HepG2 (cell line): ENCODE measurements around the gene TLK1. TPM values are rescaled to one million over a fixed set of nuclear protein-coding genes. Genes with fewer than 3 reads are reported as not detected.
A peak's percentile ranks its signal among the peaks of the same experiment; 100 is the strongest.

Experiments used
- AGO2 ChIP-seq: fragments of 200-400 bp; formaldehyde crosslinking; optimal IDR thresholded peaks from 2 replicates; pipeline ENCODE3; 2017; ENCODE audit warnings: mild to moderate bottlenecking, low read depth, low read length, moderate library complexity
- FLYWCH1 ChIP-seq: sonication (generic); formaldehyde crosslinking; IDR thresholded peaks from 2 replicates; pipeline ENCODE4 v1.8.1; 2023; ENCODE audit warnings: mild to moderate bottlenecking, missing genetic modification reagents
- GABPA ChIP-seq, 2 experiments: IDR thresholded peaks; 2 replicates each; pipeline ENCODE4 v1.6.1; 2011 to 2016; ENCODE audit warnings: low read depth in 2 of 2, low read length in 1 of 2, missing biosample characterization in 1 of 2, missing genetic modification characterization in 1 of 2
- KMT2A ChIP-seq: sonication (generic); formaldehyde crosslinking; IDR thresholded peaks from 2 replicates; pipeline ENCODE4 v1.4.0; 2020; ENCODE audit warnings: missing genetic modification reagents
- MYNN ChIP-seq: sonication (generic); formaldehyde crosslinking; IDR thresholded peaks from 2 replicates; pipeline ENCODE4 v1.4.0; 2020; ENCODE audit warnings: mild to moderate bottlenecking, low read depth, missing genetic modification reagents
- NR0B2 ChIP-seq: sonication (generic); formaldehyde crosslinking; IDR thresholded peaks from 2 replicates; pipeline ENCODE4 v1.4.0; 2020; ENCODE audit warnings: mild to moderate bottlenecking, missing genetic modification reagents
- PHF21A ChIP-seq: sonication (generic); formaldehyde crosslinking; IDR thresholded peaks from 2 replicates; pipeline ENCODE4 v1.5.0; 2020; ENCODE audit warnings: mild to moderate bottlenecking, missing genetic modification reagents
- ZBTB34 ChIP-seq: sonication (generic); formaldehyde crosslinking; IDR thresholded peaks from 2 replicates; pipeline ENCODE4 v1.8.0; 2022; ENCODE audit warnings: mild to moderate bottlenecking, missing genetic modification reagents
- ZBTB46 ChIP-seq: sonication (generic); formaldehyde crosslinking; IDR thresholded peaks from 2 replicates; pipeline ENCODE4 v1.4.0; 2020; ENCODE audit warnings: mild to moderate bottlenecking, missing genetic modification reagents, borderline replicate concordance
- ZMYM3 ChIP-seq: sonication (generic); formaldehyde crosslinking; IDR thresholded peaks from 2 replicates; pipeline ENCODE4 v1.5.1; 2020; ENCODE audit warnings: mild to moderate bottlenecking, missing genetic modification reagents
- ZNF607 ChIP-seq: sonication (generic); formaldehyde crosslinking; IDR thresholded peaks from 2 replicates; pipeline ENCODE4 v1.5.1; 2020; ENCODE audit warnings: missing genetic modification reagents, mild to moderate bottlenecking, borderline replicate concordance
- polyA plus RNA-seq, 8 experiments: library from polyadenylated mRNA; depleted of rRNA in 3 of 8; stranded (reverse) in 7 of 8; unstranded in 1 of 8; fragments of >200 nt; fragmentation: Illumina TruSeq in 4 of 8; extraction: Trizol in 4 of 8; gene quantifications; 2 replicates each; pipeline versions ENCODE4 v1.2.1 to v1.2.3, GENCODE V29; 2011 to 2016; ENCODE audit warnings: low read depth in 4 of 8, missing spikeins in 1 of 8, mixed read lengths in 1 of 8; ENCODE audit not compliant: insufficient read depth in 1 of 8
- total RNA-seq, 5 experiments: library from RNA; depleted of rRNA; stranded (reverse); fragments of >200 nt; fragmentation: Illumina TruSeq; extraction: Trizol; gene quantifications; 2 replicates each; pipeline ENCODE4 v1.2.3, GENCODE V29; 2016; ENCODE audit warnings: low read depth in 1 of 5
- TF ChIP-seq, protein P1 (sequence below): sonication (generic); formaldehyde crosslinking; IDR thresholded peaks from 2 replicates; pipeline ENCODE4 v1.5.0; 2020; ENCODE audit warnings: mild to moderate bottlenecking, missing genetic modification reagents
- TF ChIP-seq, protein P2 (sequence below): sonication (generic); formaldehyde crosslinking; IDR thresholded peaks from 2 replicates; pipeline ENCODE4 v1.5.0; 2020; ENCODE audit warnings: mild to moderate bottlenecking, missing genetic modification reagents, borderline replicate concordance
- TF ChIP-seq, protein P3 (sequence below): sonication (generic); formaldehyde crosslinking; IDR thresholded peaks from 2 replicates; pipeline ENCODE4 v1.9.0; 2022; ENCODE audit warnings: low read depth, missing genetic modification reagents
- TF ChIP-seq, protein P4 (sequence below): sonication (generic); formaldehyde crosslinking; IDR thresholded peaks from 2 replicates; pipeline ENCODE4 v1.8.0; 2022; ENCODE audit warnings: missing genetic modification reagents, mild to moderate bottlenecking, inconsistent platforms, borderline replicate concordance

The TLK1 gene
- total and polyA plus RNA-seq, 2 of the 13 experiments (the other 11 are each of a cell fraction or from before 2014, with no cell fraction given) = 16.8 to 28.7 TPM

DNA sequence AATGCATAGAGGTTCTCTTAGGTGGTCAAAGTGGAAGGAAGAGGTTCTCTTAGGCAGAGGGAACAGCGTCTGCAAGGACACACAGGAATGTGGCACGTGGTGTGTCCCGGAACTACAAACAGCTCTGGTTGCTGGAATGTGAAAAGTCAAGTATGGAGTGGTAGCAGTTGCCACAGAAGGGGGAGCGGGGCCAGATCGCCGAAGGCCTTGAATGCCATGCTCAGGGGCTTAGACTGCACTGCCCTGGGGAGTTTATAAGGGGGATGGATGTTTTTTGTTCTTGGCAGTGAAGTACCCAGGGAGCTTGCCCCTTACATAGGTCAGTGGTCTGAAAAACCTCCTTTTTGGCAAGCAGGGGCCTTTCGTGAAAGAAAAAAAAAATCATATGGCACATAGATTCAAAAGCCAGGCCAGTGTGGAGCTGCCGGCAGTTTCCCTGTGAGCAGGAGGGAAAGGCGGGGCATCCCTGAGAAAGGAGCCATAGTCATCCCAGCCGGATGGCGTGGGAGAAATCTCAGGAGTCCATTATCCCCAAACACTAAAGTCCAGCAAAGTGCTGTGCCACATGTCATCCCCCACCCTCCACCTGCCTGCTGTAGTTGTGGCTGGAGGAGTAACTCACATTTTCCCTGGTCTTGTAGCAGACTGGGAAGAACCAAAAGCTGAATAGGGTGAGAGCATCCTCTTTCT, 186.2 kb downstream of the TLK1 start (continued):
- TF ChIP-seq KMT2A (CRISPR knock-in tag) (peak; percentile 16; the same call in 1 of the 2 replicates), ZNF607 (0 out of 2 replicates have a peak, but pooled peaks have one; percentile 54), ZBTB34 (CRISPR knock-in tag) (no peak), ZMYM3 (CRISPR knock-in tag) (peak; percentile 76), MYNN (CRISPR knock-in tag) (no peak), PHF21A (no peak; the same call in 1 of the 2 replicates), AGO2 (no peak), ZBTB46 (CRISPR knock-in tag) (no peak), FLYWCH1 (CRISPR knock-in tag) (no peak), GABPA (IDR thresholded peaks at IDR 0.05; ENCODE audit: low read depth, low read length) (no peak), GABPA (CRISPR knock-in tag; IDR thresholded peaks at IDR 0.05; ENCODE audit: low read depth) (peak; percentile 63), NR0B2 (CRISPR knock-in tag) (0 out of 2 replicates have a peak, but pooled peaks have one; percentile 80)
- TF ChIP-seq, protein P1, sequence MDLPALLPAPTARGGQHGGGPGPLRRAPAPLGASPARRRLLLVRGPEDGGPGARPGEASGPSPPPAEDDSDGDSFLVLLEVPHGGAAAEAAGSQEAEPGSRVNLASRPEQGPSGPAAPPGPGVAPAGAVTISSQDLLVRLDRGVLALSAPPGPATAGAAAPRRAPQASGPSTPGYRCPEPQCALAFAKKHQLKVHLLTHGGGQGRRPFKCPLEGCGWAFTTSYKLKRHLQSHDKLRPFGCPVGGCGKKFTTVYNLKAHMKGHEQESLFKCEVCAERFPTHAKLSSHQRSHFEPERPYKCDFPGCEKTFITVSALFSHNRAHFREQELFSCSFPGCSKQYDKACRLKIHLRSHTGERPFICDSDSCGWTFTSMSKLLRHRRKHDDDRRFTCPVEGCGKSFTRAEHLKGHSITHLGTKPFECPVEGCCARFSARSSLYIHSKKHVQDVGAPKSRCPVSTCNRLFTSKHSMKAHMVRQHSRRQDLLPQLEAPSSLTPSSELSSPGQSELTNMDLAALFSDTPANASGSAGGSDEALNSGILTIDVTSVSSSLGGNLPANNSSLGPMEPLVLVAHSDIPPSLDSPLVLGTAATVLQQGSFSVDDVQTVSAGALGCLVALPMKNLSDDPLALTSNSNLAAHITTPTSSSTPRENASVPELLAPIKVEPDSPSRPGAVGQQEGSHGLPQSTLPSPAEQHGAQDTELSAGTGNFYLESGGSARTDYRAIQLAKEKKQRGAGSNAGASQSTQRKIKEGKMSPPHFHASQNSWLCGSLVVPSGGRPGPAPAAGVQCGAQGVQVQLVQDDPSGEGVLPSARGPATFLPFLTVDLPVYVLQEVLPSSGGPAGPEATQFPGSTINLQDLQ (CRISPR knock-in tag) = no peak; the same call in 1 of the 2 replicates
- TF ChIP-seq, protein P2, sequence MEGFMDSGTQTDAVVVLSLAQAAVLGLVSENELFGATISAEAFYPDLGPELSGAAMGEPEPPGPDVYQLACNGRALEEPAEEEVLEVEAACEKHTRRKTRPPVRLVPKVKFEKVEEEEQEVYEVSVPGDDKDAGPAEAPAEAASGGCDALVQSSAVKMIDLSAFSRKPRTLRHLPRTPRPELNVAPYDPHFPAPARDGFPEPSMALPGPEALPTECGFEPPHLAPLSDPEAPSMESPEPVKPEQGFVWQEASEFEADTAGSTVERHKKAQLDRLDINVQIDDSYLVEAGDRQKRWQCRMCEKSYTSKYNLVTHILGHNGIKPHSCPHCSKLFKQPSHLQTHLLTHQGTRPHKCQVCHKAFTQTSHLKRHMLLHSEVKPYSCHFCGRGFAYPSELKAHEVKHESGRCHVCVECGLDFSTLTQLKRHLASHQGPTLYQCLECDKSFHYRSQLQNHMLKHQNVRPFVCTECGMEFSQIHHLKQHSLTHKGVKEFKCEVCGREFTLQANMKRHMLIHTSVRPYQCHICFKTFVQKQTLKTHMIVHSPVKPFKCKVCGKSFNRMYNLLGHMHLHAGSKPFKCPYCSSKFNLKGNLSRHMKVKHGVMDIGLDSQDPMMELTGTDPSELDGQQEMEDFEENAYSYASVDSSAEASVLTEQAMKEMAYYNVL (CRISPR knock-in tag) = 0 out of 2 replicates have a peak, but pooled peaks have one; percentile 19
- TF ChIP-seq, protein P3, sequence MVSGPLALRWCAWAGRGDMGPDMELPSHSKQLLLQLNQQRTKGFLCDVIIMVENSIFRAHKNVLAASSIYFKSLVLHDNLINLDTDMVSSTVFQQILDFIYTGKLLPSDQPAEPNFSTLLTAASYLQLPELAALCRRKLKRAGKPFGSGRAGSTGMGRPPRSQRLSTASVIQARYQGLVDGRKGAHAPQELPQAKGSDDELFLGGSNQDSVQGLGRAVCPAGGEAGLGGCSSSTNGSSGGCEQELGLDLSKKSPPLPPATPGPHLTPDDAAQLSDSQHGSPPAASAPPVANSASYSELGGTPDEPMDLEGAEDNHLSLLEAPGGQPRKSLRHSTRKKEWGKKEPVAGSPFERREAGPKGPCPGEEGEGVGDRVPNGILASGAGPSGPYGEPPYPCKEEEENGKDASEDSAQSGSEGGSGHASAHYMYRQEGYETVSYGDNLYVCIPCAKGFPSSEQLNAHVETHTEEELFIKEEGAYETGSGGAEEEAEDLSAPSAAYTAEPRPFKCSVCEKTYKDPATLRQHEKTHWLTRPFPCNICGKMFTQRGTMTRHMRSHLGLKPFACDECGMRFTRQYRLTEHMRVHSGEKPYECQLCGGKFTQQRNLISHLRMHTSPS = no peak
- TF ChIP-seq, protein P4, sequence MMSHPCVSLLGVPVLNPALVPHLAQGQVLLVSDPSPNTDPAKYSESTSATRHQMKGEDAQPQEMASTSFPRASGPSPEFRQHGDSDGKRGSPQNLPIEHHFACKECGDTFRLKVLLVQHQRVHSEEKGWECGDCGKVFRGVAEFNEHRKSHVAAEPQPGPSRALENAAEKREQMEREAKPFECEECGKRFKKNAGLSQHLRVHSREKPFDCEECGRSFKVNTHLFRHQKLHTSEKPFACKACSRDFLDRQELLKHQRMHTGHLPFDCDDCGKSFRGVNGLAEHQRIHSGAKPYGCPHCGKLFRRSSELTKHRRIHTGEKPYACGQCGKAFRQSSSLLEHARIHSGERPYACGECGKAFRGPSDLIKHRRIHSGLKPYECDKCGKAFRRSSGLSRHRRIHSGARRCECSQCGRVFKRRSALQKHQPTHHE = no peak
